Spleen (tissue), 3 donors: ENCODE measurements around the gene HNF1A.

Experiments
- POLR2A ChIP-seq, 3 donors: fragments of 450-650 bp; IDR thresholded peaks; one replicate each; pipeline ENCODE4 v1.5.1; 2017; ENCODE audit warnings: antibody characterized with exemption in 3 of 3, mild to moderate bottlenecking in 1 of 3
- POLR2AphosphoS5 ChIP-seq, 3 donors: sonication (generic); formaldehyde crosslinking; IDR thresholded peaks; one replicate each; pipeline ENCODE4 v1.5.1; 2017; ENCODE audit warnings: antibody characterized with exemption in 3 of 3

GRCh38 chr12:120932956-120933526, 45.3 kb upstream of the HNF1A start:
- TF ChIP-seq POLR2AphosphoS5 (IDR thresholded peaks at IDR 0.05) = no peak
- no peak for TF ChIP-seq POLR2A (IDR thresholded peaks at IDR 0.05)
